HEK293T (cell line): ENCODE results near the gene MED15.
"Not testable (repeated sequence)": the region's sequence is repeated elsewhere in the genome, so short reads cannot be mapped to it uniquely, and the experiment has no call there.

Experiments used
- CTCF ChIA-PET: fragments of 350-600 bp; formaldehyde crosslinking; extraction: SDS; loops from one replicate; lab custom pipeline; 2021; ENCODE audit warnings: antibody characterized with exemption, inconsistent platforms; lab: Yijun Ruan, JAX
- POLR2A ChIA-PET: fragments of 350-600 bp; formaldehyde crosslinking; extraction: SDS; loops from one replicate; lab custom pipeline; 2020; ENCODE audit warnings: antibody characterized with exemption, inconsistent platforms; lab: Yijun Ruan, JAX
- DNase-seq: peaks from one replicate; pipeline ENCODE4 v3.0.0; 2012; ENCODE audit warnings: mixed read lengths; ENCODE audit errors: extremely low spot score
- ARNT ChIP-seq: fragments of 450-650 bp; IDR thresholded peaks from 2 replicates; pipeline ENCODE4 v1.6.1; 2017; ENCODE audit warnings: mild to moderate bottlenecking
- BHLHE40 ChIP-seq: fragments of 450-650 bp; IDR thresholded peaks from 2 replicates; pipeline ENCODE4 v1.6.1; 2016; ENCODE audit warnings: mild to moderate bottlenecking, moderate library complexity, borderline replicate concordance
- CTBP1 ChIP-seq: fragments of 450-650 bp; IDR thresholded peaks from 2 replicates; pipeline ENCODE4 v1.6.1; 2016; ENCODE audit warnings: borderline replicate concordance
- ELF4 ChIP-seq: fragments of 450-650 bp; IDR thresholded peaks from 2 replicates; pipeline ENCODE4 v1.6.1; 2017; ENCODE audit warnings: antibody characterized with exemption
- FOXA1 ChIP-seq: fragments of 450-650 bp; IDR thresholded peaks from 2 replicates; pipeline ENCODE4 v1.6.1; 2016; ENCODE audit warnings: mild to moderate bottlenecking
- FOXK2 ChIP-seq: fragments of 450-650 bp; IDR thresholded peaks from 2 replicates; pipeline ENCODE4 v1.6.1; 2016; ENCODE audit warnings: mild to moderate bottlenecking
- FOXM1 ChIP-seq: fragments of 450-650 bp; IDR thresholded peaks from 2 replicates; pipeline ENCODE4 v1.6.1; 2017; ENCODE audit warnings: mild to moderate bottlenecking, borderline replicate concordance
- HDGF ChIP-seq: fragments of 450-650 bp; IDR thresholded peaks from 2 replicates; pipeline ENCODE4 v1.6.1; 2017; ENCODE audit warnings: antibody characterized with exemption, borderline replicate concordance
- L3MBTL2 ChIP-seq: fragments of 450-650 bp; conservative IDR thresholded peaks from 2 replicates; pipeline ENCODE4 v1.6.1; 2016; ENCODE audit warnings: mild to moderate bottlenecking
- LEF1 ChIP-seq: fragments of 450-650 bp; IDR thresholded peaks from 2 replicates; pipeline ENCODE4 v1.6.1; 2017; ENCODE audit warnings: mild to moderate bottlenecking, borderline replicate concordance
- NFRKB ChIP-seq: fragments of 450-650 bp; IDR thresholded peaks from 2 replicates; pipeline ENCODE4 v1.6.1; 2016; ENCODE audit warnings: mild to moderate bottlenecking, moderate library complexity
- SP1 ChIP-seq: fragments of 450-650 bp; IDR thresholded peaks from 2 replicates; pipeline ENCODE4 v1.6.1; 2017
- SUZ12 ChIP-seq: fragments of 450-650 bp; IDR thresholded peaks from 2 replicates; pipeline ENCODE4 v1.6.1; 2016; ENCODE audit warnings: mild to moderate bottlenecking
- TARDBP ChIP-seq: fragments of 450-650 bp; IDR thresholded peaks from 2 replicates; pipeline ENCODE4 v1.6.1; 2016
- ZNF384 ChIP-seq: fragments of 450-650 bp; IDR thresholded peaks from 2 replicates; pipeline ENCODE4 v1.6.1; 2016
- TF ChIP-seq, protein P1 (sequence below): fragments of 450-650 bp; IDR thresholded peaks from 2 replicates; pipeline ENCODE4 v1.6.1; 2016

Gene MED15

GRCh38 chr22:20537983-20538382, 30.6 kb downstream of the MED15 start:
- no peak for TF ChIP-seq FOXK2
- TF ChIP-seq CTBP1 = no peak
- ChIA-PET CTCF (interaction anchor here (2.1 kb wide), 1 partner anchor 26 kb away, joined by 9 read pairs; no protein-coding TSS in a partner anchor), POLR2A (no interaction called here)
- no peak for DNase-seq

DNA sequence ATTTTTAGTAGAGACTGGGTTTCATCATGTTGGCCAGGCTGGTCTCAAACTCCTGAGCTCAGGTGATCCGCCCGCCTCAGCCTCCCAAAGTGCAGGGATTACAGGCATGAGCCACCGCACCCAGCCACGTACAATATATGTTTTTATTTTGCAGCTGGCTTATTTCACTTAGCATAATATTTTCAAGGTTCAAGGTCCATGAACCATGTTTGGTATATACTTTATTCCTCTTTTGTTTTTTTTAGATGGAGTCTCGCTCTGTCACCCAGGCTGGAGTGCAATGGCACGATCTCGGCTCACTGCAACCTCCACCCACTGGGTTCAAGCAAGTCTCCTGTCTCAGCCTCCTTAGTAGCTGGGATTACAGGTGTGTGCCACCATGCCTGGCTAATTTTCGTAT, 31.5 kb downstream of the MED15 start:
- CTCF ChIA-PET = interaction anchor here (2.1 kb wide), 1 partner anchor 25 kb away, joined by 9 read pairs; no protein-coding TSS in a partner anchor
- POLR2A ChIA-PET, DNase-seq: not testable (repeated sequence)

- TF ChIP-seq FOXK2 (no peak), CTBP1 (no peak), FOXA1 (no peak), L3MBTL2 (no peak), NFRKB (no peak), ARNT (no peak), SUZ12 (no peak), BHLHE40 (no peak), ELF4 (no peak), SP1 (no peak), ZNF384 (no peak), FOXM1 (no peak), LEF1 (no peak), HDGF (no peak), TARDBP (no peak)
- TF ChIP-seq, protein P1, sequence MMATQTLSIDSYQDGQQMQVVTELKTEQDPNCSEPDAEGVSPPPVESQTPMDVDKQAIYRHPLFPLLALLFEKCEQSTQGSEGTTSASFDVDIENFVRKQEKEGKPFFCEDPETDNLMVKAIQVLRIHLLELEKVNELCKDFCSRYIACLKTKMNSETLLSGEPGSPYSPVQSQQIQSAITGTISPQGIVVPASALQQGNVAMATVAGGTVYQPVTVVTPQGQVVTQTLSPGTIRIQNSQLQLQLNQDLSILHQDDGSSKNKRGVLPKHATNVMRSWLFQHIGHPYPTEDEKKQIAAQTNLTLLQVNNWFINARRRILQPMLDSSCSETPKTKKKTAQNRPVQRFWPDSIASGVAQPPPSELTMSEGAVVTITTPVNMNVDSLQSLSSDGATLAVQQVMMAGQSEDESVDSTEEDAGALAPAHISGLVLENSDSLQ = no peak
- DNase-seq = no peak
- ChIA-PET CTCF (no interaction called here), POLR2A (no interaction called here)
These were observed 34.6 kb downstream of the MED15 start for GRCh38 chr22:20542055-20542454.

- no peak for TF ChIP-seq CTBP1
- no peak for TF ChIP-seq FOXK2
- no peak for TF ChIP-seq SP1
- no peak for TF ChIP-seq NFRKB
- TF ChIP-seq, protein P1 = no peak
- DNase-seq = no peak
- POLR2A ChIA-PET = no interaction called here
- CTCF ChIA-PET = interaction anchor here (1.3 kb wide), 1 partner anchor 22 kb away, joined by 5 read pairs; no protein-coding TSS in a partner anchor
These were observed 35.3 kb downstream of the MED15 start for GRCh38 chr22:20542736-20543135.

DNA sequence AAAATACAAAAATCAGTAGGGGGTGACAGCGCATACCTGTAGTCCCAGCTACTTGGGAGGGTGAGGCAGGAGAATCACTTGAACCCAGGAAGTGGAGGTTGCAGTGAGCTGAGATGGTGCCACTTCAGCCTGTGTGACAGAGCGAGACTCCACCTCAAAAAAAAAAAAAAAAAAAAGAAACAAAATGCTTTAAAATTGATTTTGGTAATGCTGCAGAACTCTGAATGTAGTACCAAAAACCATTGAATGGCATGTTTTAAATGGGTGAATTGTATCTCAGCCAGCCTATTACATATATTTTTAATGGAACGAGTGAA, 37.9 kb downstream of the MED15 start:
- CTCF ChIA-PET, POLR2A ChIA-PET, DNase-seq: not testable (repeated sequence)

DNA sequence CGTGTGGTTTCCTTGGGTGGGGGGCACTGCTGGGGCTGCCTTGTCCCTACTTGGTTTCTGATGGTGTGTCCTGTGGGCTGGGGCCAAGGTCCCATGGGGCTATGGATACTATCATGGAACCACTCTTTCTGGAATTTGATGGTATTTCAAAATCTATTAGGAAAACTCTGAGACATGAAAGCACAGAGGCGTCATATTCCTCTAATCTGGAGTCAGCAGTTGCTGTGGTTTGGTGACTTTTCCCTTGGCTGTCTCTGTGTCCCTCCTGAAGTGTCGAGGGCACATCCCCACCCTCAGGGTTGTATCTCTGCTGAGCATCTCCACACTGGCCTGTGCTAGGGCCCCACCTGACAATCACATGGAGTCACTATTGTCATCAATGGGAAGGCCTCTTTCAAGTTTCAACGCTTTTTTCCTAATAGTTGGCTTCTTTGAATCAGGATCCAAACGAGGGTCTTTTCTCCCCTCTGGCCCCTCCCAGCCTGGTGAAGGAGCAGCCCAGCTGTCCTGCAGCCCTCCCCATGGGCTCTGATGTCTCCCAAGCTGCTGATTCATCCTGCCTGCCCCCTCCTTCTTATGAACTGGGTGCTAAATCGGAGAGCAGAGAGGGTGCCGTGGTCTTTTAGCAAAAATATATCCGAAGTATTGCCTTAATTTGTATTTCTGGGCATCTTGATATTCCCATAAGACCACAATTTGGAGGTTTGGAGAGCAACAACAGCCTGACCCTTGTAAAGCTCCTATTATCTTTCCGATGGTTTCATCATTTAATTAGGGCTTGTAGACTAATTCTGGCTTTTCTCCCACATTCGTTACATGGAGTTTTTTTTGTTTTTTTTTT, 38.5 kb downstream of the MED15 start:
- CTCF ChIA-PET = interaction anchor here (2.0 kb wide), 1 partner anchor 18 kb away, joined by 7 read pairs; no protein-coding TSS in a partner anchor
- POLR2A ChIA-PET = no interaction called here
- no peak for DNase-seq
- TF ChIP-seq FOXM1 (no peak), FOXA1 (no peak), NFRKB (no peak), ZNF384 (no peak), SP1 (no peak), TARDBP (no peak), FOXK2 (no peak), L3MBTL2 (no peak), LEF1 (no peak), BHLHE40 (no peak), ARNT (no peak), ELF4 (no peak), SUZ12 (no peak)
- TF ChIP-seq, protein P1 = no peak

DNA sequence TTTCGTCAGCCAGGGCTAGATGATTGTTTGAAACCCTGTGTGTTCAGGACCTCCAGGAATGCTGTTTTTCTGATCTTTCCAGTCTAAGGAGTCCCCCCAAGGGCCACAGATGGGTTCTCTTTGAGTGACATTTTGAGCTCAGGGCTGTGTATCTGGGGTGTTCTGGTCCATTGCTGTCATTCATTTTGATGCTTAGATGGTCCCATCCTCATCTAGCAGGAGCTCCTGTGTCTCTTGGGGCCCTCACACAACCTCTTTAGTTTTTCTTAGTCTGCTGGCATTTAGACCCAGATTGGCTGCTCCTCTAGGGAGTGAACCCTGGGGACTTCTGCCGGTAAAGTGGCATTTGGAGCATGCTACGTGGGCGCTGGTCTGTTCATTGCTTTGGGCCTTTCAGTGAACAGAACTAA, 39.1 kb downstream of the MED15 start:
- TF ChIP-seq SUZ12 = no peak
- no peak for TF ChIP-seq ELF4
- no peak for TF ChIP-seq FOXA1
- no peak for TF ChIP-seq CTBP1
- no peak for TF ChIP-seq L3MBTL2
- no peak for TF ChIP-seq FOXM1
- no peak for TF ChIP-seq LEF1
- no peak for TF ChIP-seq FOXK2
- TF ChIP-seq SP1 = no peak
- no peak for TF ChIP-seq NFRKB
- TF ChIP-seq BHLHE40 = no peak
- no peak for TF ChIP-seq TARDBP
- TF ChIP-seq ARNT = no peak
- TF ChIP-seq, protein P1 = no peak
- no peak for TF ChIP-seq ZNF384
- DNase-seq = no peak
- ChIA-PET POLR2A (no interaction called here), CTCF (interaction anchor here (2.0 kb wide), 1 partner anchor 17 kb away, joined by 7 read pairs; no protein-coding TSS in a partner anchor)
